CD4-positive, alpha-beta T cell treated with Interleukin-4 for 4 hours (primary cell): Measurements from ENCODE around the gene CMTR1.

ENCODE experiments used
- DNase-seq: peaks from one replicate; pipeline ENCODE4 v3.0.0-alpha.2; 2020

CMTR1 gene

DNA sequence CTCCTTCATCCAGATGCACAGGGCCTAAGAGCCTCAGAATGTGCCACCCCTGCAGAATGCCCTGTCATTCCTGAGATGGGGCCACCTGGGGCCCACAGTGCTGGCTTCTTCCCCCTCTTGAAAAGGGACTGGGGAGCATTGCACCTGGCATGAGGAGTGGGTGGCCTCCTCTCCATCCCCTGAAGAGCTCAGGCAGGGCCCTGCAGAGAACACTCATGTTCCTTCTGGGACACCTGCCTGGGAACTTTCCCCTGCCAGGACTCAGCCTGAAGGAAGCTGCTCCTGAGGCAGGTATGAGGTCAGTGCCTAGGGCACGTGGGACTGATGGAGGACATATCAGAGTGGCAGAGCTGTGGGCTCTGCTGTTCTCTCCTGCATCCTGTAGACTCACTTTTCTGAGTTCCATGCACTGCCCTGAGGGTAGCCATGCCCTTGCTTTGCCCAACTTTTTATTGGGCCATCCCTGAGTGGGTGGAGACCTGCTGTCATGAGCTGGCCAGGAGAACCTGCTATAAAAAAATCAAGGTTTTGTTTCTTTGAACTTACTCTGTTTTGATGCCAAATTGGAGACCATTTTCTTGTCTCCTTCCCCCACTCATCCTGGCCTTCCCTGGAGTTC is 47.2 kb downstream of the CMTR1 start:
- DNase-seq: no peak

DNA sequence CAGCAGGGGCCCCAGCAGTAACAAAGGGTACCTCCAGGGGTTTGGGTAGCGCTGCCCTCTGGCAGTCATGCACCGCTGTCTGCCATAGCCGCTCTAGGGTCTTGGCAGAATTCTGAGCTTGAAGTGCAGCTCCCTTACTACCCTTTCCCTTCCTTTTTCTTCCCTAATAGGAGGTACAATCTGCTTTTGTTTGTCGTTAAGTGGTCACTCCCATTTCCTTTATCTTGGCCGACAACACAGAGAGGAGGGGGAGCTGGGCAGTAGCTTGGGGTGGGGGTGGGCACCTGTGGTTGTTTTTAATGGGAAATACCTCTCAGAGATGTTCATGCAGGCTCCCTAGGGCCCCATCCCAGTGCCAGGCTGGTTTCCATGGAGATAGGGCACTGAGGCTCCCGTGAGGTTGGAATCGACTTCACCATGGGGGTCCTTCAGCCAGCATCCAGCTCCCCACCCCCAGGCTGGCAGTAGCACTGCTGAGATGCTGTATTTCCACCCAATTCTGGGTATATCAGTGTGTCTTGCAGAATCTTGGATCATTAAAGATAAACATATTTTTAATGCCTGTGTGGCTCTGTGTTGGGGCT is 48.0 kb downstream of the CMTR1 start:
- DNase-seq: no peak

DNA sequence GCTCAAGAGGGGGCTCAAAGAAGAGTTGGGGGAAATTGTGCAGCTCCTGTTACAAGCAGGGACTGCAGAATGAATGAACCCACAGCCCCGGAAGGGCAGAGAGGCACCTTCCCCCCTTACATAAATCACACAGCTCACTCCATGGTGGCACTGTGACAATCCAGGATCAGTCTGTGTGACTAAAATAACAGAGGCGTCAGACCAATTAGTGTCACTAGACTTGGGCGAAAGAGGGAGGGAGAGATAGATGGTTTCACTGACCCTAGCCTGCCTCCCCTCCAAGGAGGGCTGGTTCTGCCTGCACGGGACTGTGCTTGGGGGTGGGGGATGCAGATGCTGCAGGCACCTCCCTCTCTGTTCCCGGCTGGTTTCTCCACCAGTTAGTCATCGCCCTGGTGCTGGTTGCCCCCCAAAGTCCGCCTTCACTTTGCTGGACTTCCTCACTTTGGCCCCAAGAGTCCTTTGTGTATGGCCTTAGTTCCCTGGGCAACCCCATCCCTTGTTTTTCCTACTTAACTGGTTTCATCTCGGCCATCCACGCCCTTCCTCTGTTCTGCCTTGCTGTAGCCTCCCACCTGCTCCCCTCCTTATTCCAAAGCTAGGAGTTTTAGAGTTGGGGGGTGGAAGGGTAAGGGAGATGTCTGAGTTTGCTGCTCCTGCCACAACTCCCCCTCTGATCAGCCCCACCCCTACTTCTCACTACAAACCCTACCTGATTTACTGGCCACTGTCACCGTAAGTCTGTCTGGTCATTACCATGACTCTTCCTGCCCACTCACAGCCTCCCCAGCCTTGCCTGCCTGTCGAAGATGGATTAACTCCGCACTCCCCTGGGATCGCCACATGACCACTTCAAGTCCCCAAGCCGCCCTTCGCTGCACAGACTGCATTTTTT is 48.9 kb downstream of the CMTR1 start:
- no peak for DNase-seq

DNA sequence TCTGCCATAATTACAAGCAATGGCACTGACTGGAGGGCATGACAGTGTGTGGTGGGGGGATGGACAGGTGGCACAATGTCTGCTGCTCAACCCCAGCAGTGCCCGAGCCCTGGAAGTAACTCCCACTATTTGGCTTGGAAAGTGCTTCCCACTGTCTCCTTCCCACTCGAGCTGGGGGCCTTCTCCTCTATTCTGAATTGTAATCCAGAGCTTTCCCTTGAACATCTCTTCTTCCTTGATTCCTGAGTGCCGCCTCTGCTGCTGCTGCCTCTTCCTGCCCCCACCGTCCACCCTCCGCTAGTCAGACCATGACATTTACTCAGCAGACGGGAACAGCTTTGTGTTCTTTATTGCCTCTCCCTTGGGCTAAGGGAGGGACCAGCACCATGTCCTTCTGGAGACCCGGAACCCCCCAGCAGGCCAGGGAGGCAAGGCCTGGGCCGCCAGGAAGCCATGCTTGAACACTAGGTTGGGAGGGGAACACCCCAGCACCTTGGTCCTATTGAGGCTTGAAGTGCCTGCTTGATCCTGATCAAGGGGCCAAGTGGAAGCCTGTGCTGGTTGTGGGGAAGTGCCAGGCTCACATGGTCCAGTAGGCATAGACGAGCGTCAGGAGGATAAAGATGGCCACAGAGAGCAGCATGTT is 49.7 kb downstream of the CMTR1 start:
- DNase-seq: no peak

DNA sequence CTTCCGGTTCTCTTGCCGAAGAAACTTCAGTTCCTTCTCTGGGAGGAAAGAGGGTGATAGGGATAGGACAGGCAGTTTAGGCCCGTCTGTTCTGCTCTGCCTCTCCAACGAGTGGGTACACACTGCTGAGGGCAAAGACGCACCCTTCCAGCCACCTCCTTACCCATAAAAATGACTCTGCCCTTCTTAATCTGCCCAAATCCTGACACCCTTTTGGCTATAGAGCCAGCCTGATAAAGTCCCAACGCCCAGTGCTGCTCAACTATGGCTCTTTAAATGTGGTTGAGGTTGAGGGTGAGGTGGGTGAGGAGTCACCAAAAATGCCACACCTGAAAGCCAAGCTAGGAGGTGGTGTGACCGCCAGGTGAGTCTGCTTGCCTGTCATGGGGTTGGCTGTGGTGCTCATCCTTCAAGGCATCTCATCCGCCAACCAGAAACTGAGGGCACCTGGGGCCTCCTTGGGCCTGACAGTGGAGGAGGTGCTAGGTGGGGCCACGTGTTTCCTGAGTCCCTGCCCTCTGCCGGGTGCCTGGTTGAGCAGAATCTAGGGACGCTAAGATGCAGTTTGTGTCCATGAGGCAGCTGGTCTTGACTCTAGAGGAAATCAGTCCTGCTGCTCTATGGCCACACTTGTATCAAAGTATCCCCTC is 50.4 kb downstream of the CMTR1 start:
- DNase-seq: no peak

DNA sequence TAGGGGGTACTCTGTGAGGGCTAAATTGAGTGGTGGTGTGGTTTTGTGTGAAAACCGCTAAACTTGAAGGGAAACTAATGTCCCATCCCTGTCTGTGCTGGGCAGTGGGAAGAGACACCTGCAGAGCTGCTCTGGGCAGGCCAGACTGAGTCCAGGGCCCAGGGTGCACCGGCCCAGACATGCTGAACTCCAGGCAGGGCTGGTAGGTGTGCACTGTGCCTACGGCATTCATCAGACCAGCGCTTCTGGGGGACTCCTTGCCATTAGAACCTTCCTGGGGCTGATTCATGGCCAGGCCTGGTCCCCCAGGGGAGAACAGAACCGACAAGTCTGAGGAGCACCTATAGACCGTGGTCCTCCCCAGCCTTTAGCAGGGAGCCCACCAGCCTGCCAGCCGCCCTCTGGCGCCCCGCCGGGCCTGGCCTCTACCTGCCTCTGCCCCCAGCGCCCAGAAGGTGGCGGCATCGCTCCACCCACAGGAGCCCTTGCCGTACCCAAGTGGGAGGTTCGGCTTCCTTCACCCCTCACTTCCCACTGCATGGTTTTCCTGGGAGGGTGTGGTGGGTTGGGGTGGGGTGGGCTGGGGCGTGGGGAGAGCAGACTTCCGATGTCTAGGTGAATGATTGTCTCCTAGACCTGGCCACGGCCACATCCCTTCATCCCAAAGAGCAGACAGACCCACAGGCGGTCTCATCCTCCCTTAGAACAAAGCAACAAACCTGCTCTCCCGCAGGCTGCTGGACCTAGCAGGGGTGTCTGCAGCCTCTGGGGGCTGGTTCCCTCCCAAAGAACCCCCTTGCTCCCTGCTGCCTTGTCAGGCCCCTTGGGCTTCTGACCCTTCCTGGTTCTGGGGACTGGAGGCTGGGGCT is 51.1 kb downstream of the CMTR1 start:
- peak; percentile 69 for DNase-seq

DNA sequence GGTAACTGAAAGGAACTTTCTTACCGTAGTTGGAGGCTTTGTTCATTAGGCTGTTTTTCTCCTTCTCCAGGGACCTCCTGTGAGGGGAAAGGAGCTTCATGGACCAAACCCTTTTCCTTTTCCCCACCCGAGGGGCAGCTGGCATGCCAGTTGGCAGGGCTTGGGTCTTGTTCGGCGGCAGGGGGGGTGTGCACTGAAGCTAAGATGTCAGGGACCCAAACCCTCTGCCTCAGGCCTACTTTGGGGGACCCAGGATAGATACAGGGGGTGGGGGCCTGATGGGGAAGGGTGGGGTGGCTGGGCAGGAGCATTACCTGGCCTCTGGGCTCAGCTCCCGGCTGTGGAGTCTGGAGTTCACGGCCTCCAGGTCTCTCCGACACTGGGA is 51.8 kb downstream of the CMTR1 start:
- no peak for DNase-seq

DNA sequence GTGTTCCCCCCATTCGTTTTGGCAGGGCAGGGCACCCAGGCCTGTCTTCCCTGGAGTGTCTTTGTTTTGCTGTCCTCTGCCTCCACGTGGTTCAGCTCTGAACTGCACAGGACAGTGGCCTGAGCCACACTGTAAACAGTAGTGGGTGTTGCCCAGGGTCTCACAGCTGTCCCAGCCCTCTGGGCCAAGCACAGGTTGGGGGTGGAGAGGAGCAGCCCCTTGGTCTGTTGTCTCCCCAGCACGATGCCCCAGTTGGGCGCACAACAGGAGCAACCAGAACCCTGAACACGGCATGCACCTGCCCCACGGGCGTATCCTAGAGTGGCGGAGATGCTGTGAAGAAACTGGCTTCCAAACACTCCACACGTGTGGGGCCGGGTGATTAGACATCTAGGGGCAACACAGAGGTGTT is 52.3 kb downstream of the CMTR1 start:
- DNase-seq: no peak

DNA sequence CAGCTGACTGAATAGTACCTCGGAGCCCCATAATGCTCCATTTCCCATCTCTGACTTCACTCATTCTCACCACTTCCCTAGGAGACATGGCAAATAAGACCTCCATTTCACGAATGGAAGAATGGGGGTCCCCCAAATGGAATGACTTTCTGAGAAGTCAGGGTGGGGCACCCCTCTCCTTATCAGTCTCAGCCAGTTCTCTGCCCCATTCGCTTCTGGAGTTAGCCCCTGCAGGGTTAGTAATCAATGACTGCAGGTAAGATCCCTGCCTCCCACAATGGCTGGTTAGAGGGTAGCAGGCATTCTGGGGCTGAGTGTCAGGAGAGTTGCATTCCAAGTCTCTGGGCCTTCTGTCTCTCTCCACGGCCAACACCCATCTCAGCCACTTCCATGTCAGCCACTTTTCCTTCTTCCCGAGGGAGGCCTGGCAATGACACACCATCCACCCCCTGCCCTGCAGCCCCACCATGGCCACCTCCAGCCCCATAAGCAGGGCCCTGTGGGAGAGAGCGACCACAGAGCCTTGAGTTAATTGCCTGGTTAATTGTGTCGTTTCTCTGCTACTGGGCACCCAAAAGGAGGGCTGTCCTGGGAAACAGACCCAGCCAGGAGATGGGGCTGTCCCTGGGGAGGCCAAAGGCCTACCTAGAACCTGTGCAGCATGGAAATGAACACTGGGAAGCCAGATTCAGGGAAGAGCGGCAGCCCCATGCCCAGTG is 53.3 kb downstream of the CMTR1 start:
- DNase-seq: no peak

DNA sequence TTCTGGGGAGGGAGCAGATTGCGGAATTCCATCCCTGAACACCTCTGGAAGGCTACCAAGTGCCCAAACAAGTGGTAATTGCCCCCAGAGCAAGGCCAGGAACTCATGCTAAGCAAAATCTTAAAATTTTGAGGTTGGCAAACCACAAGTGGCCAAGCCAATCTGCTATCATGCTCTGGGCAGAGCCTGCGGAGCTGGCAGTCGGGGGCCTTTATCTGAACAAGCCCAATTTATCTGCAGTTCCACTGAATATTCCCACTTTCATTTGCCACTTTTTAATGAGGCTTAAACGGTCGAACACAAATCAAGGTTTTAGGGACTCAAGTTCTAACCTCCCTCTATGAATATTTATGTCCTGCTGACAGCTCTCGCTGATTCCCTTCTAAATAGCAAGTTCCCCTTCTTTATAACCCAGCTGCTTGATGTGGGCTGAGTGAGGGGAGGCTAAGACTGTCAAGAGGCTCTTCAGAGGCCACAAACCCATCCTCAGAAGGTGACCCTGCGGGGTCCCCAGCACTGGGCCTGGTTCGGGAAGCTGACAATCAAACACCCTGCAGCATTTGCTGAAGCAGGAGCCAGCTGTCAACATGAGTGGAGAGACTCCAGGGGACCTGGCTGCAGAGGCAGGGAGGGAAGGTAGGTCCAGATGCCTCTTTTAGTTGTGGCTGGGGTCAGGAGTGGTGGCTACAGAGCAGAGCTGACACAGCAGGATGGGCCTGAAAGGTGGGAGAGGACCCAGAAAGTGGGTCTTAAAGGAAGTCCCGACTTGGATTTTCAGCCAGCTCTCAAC is 54.8 kb downstream of the CMTR1 start:
- no peak for DNase-seq

DNA sequence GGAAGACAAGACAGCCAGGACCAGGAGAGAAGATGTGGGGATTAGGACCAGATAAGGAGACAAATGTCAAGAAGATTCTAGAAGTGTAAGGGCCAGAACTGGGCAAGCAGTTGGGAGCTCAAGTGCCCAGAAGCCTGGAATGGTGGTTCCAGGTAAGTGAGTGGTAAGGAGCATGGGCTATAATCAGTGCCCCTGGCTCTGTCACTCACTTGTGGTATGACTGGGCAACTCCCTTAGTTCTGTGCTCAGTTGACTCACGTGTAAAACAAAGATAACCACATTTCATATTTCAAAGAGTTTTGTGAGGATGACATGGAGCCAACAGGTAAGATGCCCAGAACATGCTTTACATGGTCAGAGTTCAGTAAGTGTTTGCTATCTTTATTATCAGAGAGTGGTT is 55.5 kb downstream of the CMTR1 start:
- peak; percentile 58 for DNase-seq

DNA sequence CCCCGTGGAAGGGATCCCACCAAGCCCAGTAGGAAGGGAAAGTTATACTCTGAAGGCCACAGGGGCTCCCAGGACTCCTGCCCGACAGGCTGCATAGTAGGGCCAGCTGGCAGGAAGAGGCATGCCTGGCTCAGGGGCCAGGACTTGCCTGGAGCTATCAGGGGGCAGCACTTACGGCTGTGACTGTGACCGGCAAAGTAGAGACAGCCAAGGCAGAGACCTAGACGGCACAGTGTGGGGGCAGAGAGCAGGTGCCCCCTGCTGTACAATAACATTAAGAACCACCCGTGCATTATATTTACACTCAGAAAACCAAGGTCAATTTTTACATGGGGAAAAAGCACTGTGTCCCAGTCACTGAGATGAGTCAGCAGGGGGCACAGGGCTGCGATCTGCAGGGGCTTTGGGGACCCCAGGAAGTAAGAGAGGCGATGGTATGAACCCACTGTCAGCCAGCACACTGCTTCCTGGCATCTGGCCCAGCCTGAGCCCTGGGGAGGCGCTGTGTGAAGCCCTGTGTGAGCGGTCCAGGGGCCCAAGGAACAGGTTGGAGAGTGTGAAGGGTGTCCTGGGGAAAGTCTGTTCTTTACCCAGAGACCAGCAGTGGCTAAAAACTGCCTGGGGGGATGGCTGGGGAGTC is 56.8 kb downstream of the CMTR1 start:
- peak; percentile 49 for DNase-seq

DNA sequence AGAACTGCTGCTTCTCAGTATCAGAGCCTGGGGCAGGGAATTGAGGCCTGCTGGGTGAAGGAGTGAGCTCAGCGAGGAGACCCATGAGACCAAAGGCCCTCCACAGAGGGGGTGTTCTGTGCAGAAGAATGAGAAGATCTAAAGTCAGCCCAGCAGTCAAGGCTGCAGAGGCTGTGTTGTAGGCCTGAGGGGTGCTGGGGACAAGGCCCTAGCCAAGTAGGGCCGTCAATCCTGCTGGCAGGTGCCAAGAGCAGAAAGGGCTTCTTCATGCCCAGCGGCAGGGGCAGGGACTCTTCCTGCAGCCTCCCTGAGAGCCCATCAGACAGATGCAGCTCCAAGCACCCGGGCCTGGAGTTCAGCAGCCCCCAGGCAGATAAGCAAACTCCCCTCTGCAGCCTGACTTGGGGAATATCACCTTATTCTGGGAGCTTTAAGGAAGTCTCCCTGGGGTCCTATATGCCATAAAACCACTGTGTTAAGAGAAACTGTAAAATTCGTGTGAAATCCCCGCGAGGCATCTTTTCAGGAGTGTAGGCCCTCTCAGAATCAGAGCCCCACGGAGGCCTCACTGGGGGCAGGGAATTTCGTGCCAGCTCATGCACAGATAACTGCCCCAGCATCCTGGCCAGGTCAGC is 57.6 kb downstream of the CMTR1 start:
- DNase-seq: no peak

DNA sequence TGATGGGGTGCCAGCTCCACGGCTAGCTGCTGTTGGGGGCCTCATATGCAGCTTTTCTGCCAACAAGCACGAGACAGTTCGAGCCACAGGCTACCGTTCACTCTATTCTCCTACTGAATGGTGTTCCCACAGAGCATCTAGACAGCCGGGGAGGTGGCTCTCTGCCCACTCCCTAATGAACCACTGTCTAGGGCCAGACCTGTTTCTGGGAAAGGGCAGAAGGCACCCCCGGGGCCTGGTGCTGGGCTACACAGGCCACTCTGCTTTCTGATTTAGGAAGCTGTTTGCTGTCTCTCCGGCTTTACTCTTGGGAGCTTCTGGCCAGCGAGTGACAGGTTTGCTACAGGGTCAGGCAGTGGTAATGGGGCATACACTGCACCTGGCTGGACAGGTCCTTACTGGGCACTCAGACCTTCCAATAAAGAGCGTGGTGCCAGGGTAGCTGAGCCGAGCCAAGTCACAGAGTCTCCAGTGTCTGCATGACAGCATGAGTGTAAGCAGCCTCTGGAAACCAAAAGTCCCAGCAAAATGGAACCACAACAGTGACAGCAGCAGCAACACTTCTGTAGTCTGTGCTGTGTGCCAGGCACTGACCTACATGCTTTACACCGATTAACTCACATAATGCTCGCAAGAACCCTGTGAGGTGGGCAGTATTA is 58.3 kb downstream of the CMTR1 start:
- DNase-seq: no peak

DNA sequence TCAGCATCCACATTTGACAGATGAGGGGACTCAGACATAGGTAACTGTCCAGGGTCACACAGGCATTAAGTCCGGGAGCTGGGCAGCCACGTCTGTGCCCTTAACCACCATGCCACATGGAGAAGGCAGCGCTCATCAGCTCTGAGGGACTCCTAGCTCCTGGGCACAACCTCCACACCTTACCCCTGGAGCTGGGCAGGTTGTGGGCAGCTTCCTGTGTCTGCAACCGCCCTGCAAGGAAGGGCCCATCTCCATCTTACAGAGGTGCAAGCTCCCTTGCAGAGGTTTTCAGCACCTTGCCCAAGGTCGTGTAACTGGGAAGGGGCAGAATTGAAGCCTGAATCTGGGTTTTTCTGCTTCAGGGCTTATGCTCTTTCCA is 58.8 kb downstream of the CMTR1 start:
- no peak for DNase-seq

DNA sequence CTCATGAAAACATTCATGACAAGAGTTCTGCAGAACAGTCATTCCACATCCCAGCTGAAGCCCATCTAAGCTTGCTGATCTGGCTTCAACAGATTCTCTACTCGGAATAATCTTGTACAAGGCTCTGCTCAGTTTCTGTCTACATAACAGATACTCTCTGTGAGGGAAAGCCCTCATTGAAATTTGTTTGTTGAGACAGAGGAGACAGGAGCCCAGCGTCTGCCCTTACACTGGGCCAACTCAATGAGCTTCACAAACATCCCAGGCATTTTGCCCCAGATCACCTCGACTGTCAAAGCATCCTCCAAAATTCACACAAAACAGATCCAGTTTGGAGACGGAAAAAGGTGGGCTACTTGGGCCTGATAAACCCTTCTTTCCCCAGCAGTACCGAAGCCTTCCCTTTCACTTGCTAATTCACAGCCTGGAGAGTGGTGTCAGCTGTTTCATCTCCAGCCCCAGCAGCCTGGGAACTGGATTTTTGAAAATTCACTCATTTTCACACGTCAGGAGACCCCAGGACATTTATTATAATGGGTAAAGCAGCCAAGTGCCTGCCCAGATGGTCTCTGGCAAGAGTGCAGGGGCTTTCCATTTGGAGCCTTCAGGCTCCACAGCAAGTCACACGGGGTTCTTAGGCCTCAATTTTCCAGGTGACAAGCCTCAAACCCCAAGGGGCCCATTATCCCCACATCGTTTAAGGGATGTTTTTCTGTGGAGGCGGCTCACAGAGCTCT is 59.4 kb downstream of the CMTR1 start:
- DNase-seq: no peak

DNA sequence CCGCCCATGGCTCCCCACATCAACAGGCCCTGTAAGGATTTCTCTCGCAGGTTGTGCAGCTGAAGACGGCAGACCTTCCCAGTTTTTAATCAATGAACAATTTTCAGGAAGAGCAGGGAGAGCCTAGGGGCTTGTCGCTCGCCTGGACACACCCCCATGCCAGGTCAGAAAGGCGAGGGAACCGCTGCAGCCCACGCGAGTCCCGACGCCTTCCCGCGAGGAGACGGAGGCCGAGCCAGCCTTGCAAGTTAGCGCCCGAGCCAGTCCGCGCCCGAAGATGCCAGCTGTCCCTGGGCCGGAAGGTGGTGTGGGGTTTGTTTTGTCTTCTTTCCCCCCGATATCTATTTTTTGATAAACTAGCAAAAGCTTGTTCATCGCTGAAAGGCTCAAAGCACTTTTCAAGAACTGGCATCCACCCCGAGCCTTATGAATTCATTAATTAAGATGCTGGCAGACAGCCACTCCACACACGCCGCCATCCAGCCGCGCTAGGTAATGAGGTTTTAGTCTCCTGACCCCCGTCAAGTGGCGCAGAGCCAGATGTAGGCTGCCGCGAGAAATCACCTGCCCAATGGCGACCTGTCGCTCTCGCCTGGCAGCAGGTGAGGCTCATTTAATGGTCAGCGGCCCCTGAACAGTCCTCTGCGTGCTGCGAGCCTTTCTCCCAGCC is 60.1 kb downstream of the CMTR1 start:
- no peak for DNase-seq

DNA sequence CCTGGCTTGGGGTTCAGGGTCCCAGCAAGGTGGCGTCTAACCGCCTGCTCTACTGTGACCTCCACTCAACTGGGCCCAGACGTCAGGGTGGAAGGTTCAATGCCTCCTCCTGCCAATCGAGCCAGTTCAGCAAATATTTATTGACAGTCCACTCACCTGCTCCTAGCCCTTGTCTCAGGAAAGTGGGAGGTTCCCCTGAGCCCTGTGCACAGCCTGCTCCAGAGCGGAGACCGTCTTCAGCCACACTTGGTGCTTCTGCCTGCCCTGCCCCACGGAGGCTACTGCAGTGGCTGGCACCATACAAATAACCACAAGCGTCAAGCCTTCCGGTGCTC is 60.6 kb downstream of the CMTR1 start:
- DNase-seq: no peak
